GM12873 (cell line): ENCODE data around the gene PEDS1.

ENCODE experiments used
- TF ChIP-seq, protein P1 (sequence below): IDR thresholded peaks from 2 replicates; pipeline ENCODE4 v1.5.1; 2012; ENCODE audit warnings: low read depth, mild to moderate bottlenecking, moderate library complexity, low read length, control low read depth; ENCODE audit not compliant: insufficient read depth; ENCODE audit errors: missing control alignments

PEDS1 gene

DNA sequence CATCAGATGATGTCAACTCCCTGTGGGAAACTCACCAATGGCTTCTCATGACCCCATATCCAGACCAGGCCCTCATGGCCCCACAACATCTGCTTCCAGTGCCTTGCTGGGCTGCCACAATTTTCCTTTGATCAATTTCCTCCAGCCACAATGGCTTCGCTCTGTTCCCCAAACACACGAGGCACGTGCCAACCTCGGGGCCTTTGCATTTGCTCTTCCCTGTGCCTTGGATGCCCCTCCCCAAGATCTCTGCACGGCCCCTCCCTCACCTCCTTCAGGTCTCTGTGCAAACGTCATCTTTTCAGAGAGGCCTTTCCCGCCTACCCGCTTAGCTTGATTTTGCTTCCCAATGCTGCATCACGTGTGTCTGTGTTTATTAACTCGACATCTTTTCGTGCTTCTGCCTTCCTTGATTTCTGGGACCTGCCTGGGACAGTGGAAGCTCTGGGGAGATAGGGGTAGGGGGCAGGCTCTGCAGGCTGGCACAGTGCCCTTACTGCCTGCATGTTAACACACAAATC, 13.1 kb downstream of the PEDS1 start:
- TF ChIP-seq, protein P1, sequence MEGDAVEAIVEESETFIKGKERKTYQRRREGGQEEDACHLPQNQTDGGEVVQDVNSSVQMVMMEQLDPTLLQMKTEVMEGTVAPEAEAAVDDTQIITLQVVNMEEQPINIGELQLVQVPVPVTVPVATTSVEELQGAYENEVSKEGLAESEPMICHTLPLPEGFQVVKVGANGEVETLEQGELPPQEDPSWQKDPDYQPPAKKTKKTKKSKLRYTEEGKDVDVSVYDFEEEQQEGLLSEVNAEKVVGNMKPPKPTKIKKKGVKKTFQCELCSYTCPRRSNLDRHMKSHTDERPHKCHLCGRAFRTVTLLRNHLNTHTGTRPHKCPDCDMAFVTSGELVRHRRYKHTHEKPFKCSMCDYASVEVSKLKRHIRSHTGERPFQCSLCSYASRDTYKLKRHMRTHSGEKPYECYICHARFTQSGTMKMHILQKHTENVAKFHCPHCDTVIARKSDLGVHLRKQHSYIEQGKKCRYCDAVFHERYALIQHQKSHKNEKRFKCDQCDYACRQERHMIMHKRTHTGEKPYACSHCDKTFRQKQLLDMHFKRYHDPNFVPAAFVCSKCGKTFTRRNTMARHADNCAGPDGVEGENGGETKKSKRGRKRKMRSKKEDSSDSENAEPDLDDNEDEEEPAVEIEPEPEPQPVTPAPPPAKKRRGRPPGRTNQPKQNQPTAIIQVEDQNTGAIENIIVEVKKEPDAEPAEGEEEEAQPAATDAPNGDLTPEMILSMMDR, result no peak

DNA sequence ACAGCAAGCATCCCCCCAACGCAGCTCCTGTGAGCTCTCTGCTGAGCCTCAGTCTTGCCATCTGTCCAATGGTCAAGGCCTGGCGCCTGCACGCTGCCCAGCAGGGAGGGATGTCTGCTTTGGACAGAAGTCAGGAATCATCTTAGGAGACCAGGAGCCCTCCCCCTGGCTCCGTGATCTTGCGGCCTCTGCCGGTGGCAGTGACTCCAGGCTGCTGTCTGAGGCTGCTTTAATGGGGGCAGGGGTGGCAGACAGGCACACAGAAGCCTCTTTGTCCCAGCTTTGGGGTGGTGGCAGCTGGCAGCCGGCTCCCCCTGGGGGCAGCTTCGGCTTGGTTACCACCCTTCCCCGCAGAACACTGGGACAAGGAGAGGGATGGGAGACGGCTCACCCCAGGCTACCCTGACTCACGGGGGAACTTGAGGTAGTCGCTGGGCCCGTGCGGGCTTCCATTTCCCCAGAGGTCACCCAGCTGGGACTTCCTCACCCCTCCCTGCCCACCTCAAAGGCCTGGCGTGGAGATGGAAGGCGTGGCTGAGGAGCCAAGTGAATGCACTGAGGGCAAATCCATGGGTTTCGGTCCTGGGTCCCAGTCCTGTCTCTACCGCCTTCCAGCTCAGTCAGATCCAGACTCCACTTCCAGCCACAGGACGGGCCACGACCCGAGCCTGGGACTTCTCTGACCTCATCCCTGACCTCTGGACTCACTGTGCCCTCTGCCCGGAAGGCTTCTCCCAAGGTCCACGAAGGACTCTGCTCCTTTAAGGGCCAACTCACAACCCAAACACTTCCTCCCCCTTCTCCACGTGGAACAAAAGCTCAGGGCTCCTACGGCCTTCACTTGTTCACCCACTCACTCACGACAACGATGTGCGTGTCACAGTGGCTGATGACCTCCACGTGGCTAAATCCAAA, 14.8 kb downstream of the PEDS1 start:
- TF ChIP-seq, protein P1, result no peak

GRCh38 chr20:50138120-50138478, 15.4 kb downstream of the PEDS1 start:
- TF ChIP-seq, protein P1, result no peak

DNA sequence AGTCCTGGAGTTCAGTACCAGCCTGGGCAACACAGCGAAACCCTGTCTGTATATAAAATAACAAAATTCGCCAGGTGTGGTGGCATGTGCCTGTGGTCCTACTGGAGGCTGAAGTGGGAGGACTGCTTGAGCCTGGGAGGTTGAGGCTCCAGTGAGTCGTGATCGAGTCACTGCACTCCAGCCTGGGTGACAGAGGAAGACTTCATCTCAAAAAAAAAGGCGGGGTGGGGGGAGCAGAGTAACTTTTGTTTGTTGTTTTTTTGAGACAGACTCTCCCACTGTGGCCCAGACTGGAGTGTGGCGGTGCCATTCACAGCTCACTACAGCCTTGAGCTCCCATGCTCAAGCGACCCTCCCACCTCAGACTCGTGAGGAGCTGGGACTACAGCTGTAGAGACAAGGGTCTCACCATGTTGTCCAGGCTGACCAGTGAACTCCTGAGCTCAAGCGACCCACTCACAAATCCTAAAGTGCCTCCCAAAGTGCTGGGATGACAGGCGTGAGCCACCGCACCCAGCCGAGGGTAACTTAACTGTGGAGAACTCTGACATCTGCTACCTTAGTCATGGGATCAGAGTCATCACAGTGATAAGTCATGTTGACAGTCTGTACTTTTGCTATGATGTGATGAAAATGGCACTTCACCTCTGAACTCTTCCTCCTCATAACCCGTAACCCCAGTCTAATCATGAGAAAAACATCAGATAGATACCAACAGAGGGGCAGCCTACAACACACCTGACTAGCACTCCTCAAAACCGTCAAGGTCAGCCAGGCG, 16.5 kb downstream of the PEDS1 start:
- TF ChIP-seq, protein P1, result no peak

GRCh38 chr20:50133474-50134217, 19.9 kb downstream of the PEDS1 start:
- TF ChIP-seq, protein P1, result peak; percentile 55

- TF ChIP-seq, protein P1, result no peak
Measured at GRCh38 chr20:50133041-50133440, 20.5 kb downstream of the PEDS1 start.

DNA sequence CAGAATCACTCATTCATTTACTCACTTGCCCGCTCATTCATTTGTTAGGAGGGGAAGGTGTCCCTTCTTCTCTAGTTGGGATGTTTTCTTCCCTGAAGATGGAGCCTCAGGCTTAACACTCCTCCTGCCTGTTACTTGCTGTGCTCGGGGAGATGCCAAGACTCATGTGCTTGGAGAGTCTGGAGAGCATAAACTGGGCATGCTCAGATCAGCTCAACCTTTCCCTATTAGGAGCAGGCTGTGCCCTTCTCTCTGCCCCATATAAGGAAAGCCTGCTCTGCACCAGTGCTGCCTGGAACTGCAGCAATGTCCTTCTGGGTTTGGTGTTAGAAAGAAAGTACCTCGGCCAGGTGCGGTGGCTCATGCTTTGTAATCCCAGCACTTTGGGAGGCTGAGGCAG, 22.5 kb downstream of the PEDS1 start:
- TF ChIP-seq, protein P1, result no peak
